ENCODE data around the gene CT45A7.
"Not testable (repeated sequence)": the region's sequence is repeated elsewhere in the genome, so short reads cannot be mapped to it uniquely, and the experiment has no call there.

CT45A7 gene

GRCh38 chrX:135837180-135837579 is at the start of gene CT45A7:
TSS of gene CT45A7 (minus strand) at chrX:135837280. CDS start at chrX:135833533, 3,747 bp downstream.
- DNase-seq = not testable (repeated sequence)

- not testable (repeated sequence) for DNase-seq
Measured at GRCh38 chrX:135882741-135883140, 45.7 kb upstream of the CT45A7 start.

- DNase-seq = not testable (repeated sequence)
Measured at GRCh38 chrX:135871712-135872111, 34.6 kb upstream of the CT45A7 start, which contains the start of gene CT45A9. TSS of gene CT45A9 (minus strand) at chrX:135871812. CDS start at chrX:135868061, 3,751 bp downstream.

GRCh38 chrX:135854438-135854837 is 17.4 kb upstream of the CT45A7 start, which contains the start of gene CT45A8:
TSS of gene CT45A8 (minus strand) at chrX:135854538. CDS start at chrX:135850783, 3,755 bp downstream.
- DNase-seq = not testable (repeated sequence)

- not testable (repeated sequence) for DNase-seq
Measured at GRCh38 chrX:135819912-135820311, 17.2 kb downstream of the CT45A7 start, which contains the start of gene CT45A2. TSS of gene CT45A2 (minus strand) at chrX:135820012. CDS start at chrX:135816265, 3,747 bp downstream.

GRCh38 chrX:135802687-135803086 is 34.4 kb downstream of the CT45A7 start, which contains the start of gene CT45A6:
TSS of gene CT45A6 (minus strand) at chrX:135802787. CDS start at chrX:135798993, 3,794 bp downstream.
- not testable (repeated sequence) for DNase-seq

GRCh38 chrX:135785403-135785802 is 51.7 kb downstream of the CT45A7 start, which contains the start of gene CT45A5:
TSS of gene CT45A5 (minus strand) at chrX:135785503. CDS start at chrX:135781729, 3,774 bp downstream.
- not testable (repeated sequence) for DNase-seq
